HS-27A (cell line): ENCODE measurements around the gene ADSS2.
A peak's percentile ranks its signal among the peaks of the same experiment; 100 is the strongest.
"Not testable (repeated sequence)": the region's sequence is repeated elsewhere in the genome, so short reads cannot be mapped to it uniquely, and the experiment has no call there.

ENCODE experiments used
- DNase-seq: peaks from one replicate; pipeline ENCODE4 v3.0.0-alpha.2; 2012; ENCODE audit warnings: low read depth, missing footprints

Gene ADSS2

DNA sequence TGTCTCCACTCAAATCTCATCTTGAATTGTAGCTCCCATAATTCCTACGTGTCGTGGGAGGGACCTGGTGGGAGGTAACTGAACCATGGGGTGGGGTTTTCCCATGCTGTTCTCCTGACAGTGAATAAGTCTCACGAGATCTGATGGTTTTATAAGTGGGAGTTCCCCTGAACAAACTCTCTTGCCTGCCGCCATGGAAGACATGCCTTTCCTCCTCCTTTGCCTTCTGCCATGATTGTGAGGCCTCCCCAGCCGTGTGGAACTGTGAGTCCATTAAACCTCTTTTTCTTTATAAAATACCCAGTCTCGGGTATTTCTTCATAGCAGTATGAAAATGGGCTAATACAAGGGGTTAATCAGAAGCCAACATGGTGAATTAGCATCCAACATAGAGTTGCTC, 86.4 kb downstream of the ADSS2 start:
- DNase-seq: not testable (repeated sequence)

DNA sequence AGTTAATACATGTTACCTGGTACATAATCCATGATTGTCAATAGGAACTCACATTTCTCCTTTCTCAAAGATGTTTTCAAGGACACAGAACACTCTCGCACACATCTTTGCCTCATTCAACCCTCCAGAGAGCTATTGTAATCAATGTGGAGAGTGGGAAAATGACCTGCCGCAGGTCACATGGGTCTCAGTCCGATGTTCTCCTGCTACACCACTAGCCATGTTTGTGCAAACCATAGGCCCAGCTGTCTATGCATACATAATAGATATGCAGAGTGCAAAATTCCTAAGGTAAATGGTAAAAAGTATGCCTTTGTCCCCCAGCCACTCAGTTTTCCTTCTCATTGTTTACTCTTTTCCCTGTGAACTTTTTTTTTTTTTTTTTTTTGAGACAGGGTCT, 89.2 kb downstream of the ADSS2 start:
- DNase-seq: no peak

GRCh38 chr1:244361764-244362473, 89.8 kb downstream of the ADSS2 start:
- DNase-seq: peak; percentile 12
